BJ (cell line): Measurements from ENCODE around the gene MEN1. TPM values are rescaled to one million over a fixed set of nuclear protein-coding genes. Genes with fewer than 3 reads are reported as not detected.
A peak's percentile ranks its signal among the peaks of the same experiment; 100 is the strongest.

Source experiments
- CTCF ChIA-PET: fragments of 350-600 bp; formaldehyde crosslinking; extraction: SDS; loops from one replicate; lab custom pipeline; 2021; ENCODE audit warnings: antibody characterized with exemption, inconsistent platforms; lab: Yijun Ruan, JAX
- POLR2A ChIA-PET: fragments of 300-600 bp; sonication (Branson Sonifier 250); formaldehyde crosslinking; extraction: SDS; loops from one replicate; lab custom pipeline; 2021; ENCODE audit warnings: antibody characterized with exemption; lab: Charles Lee
- DNase-seq: peaks from one replicate; pipeline ENCODE4 v3.0.0-alpha.2; 2011; ENCODE audit warnings: low read depth
- H3K27me3 ChIP-seq: 2 replicates; pipeline ENCODE4 v1.6.0; 2011; ENCODE audit warnings: low read length; ENCODE audit not compliant: control insufficient read depth, insufficient read depth
- H3K36me3 ChIP-seq: 2 replicates; pipeline ENCODE4 v1.5.1; 2011; ENCODE audit warnings: low read length; ENCODE audit not compliant: control insufficient read depth, insufficient read depth
- H3K4me3 ChIP-seq: 2 replicates; pipeline ENCODE4 v1.5.1; 2011; ENCODE audit warnings: low read depth, mild to moderate bottlenecking, control low read depth, low read length
- CTCF ChIP-seq: IDR thresholded peaks from 2 replicates; pipeline ENCODE4 v1.5.1; 2011; ENCODE audit warnings: low read depth, mild to moderate bottlenecking, control low read depth, inconsistent platforms, low read length, moderate library complexity; ENCODE audit not compliant: insufficient read depth
- polyA plus RNA-seq: library from polyadenylated mRNA; depleted of rRNA; stranded (reverse); fragments of >200 nt; gene quantifications from 2 replicates; pipeline ENCODE4 v1.2.3, GENCODE V29; 2011

The MEN1 gene
- polyA plus RNA-seq, 1 experiment: 27.8 TPM

- H3K4me3 ChIP-seq: no peak overlapping the region
- H3K27me3 ChIP-seq: no peaks in the 10 kb centered on the region
- peaks cover 19% of the 10 kb centered on the region for H3K36me3 ChIP-seq
- no peak for TF ChIP-seq CTCF
- POLR2A ChIA-PET: no interaction called here
- CTCF ChIA-PET: interaction anchor here (0.6 to 0.9 kb wide), 3 partner anchors 17 to 41 kb away, joined by 3 read pairs; no protein-coding TSS in a partner anchor
- no peak for DNase-seq
These were observed 5.8 kb downstream of the MEN1 start for GRCh38 chr11:64804346-64805210.

- TF ChIP-seq CTCF: no peak
- Histone ChIP-seq H3K36me3 (peaks cover 22% of the 10 kb centered on the region), H3K4me3 (peak overlapping the region; percentile 52), H3K27me3 (no peaks in the 10 kb centered on the region)
- DNase-seq: no peak
- POLR2A ChIA-PET: no interaction called here
- CTCF ChIA-PET: interaction anchor here (0.5 to 0.9 kb wide), 3 partner anchors 16 to 375 kb away, joined by 3 read pairs; no protein-coding TSS in a partner anchor
These were observed 6.5 kb downstream of the MEN1 start for GRCh38 chr11:64803846-64804345.

- 0 out of 2 replicates have a peak, but pooled peaks have one; percentile 7 for TF ChIP-seq CTCF
- no peak for DNase-seq
- H3K4me3 ChIP-seq: peak within 1 kb of the TSS; percentile 52
- H3K27me3 ChIP-seq: no peaks in the 10 kb centered on the region
- peaks cover 23% of the 10 kb centered on the region for H3K36me3 ChIP-seq
- CTCF ChIA-PET: interaction anchor here (0.5 to 0.9 kb wide), 4 partner anchors 15 to 375 kb away, joined by 3 read pairs; partner anchors contain the start of gene SF1
- POLR2A ChIA-PET: no interaction called here
These were observed 7.0 kb downstream of the MEN1 start, which contains the start of gene MAP4K2 for GRCh38 chr11:64803158-64803845. Gene MAP4K2, minus strand, starts transcription at chr11:64803214. Its CDS starts 65 bp downstream, at chr11:64803149.

- DNase-seq: no peak
- ChIA-PET CTCF (interaction anchor here (0.8 kb wide), 1 partner anchor 24 kb away, joined by 3 read pairs; the partner anchor contains the start of gene SF1), POLR2A (interaction anchor here (0.6 kb wide), 1 partner anchor 19 kb away, joined by 4 read pairs; no protein-coding TSS in a partner anchor)
- peak overlapping the region; percentile 52 for H3K4me3 ChIP-seq
- H3K27me3 ChIP-seq: no peaks in the 10 kb centered on the region
- no peak for TF ChIP-seq CTCF
- peaks cover 22% of the 10 kb centered on the region for H3K36me3 ChIP-seq
These were observed 7.8 kb downstream of the MEN1 start for GRCh38 chr11:64802370-64803157.
